Endothelial cell of umbilical vein (primary cell): ENCODE measurements around the gene P2RX1. TPM values are rescaled to one million over a fixed set of nuclear protein-coding genes. Genes with fewer than 3 reads are reported as not detected.

Experiments
- BruUV-seq: library from RNA; stranded (reverse); fragments of 400-500 nt; replicated peaks from 2 replicates; lab custom pipeline; 2021; lab: Mats Ljungman, UMichigan
- CTCF ChIA-PET: fragments of 300-600, 350-600 bp; sonication (Branson Sonifier 250); formaldehyde crosslinking; loops from one replicate; lab custom pipeline; 2021; ENCODE audit warnings: antibody characterized with exemption, inconsistent platforms; lab: Charles Lee
- POLR2A ChIA-PET: fragments of 300-600, 350-600 bp; sonication (Branson Sonifier 250); formaldehyde crosslinking; loops from one replicate; lab custom pipeline; 2021; ENCODE audit warnings: antibody characterized with exemption, inconsistent platforms; lab: Charles Lee
- DNase-seq: peaks from one replicate; pipeline ENCODE4 v3.0.0-alpha.2; 2011; ENCODE audit warnings: low read depth, low spot score
- FAIRE-seq: peaks from 2 replicates; lab custom pipeline; 2011; peaks lifted over from hg19 to GRCh38; lab: Jason Lieb, UNC
- H2AFZ ChIP-seq: 2 replicates; pipeline ENCODE4 v1.6.0; 2012; ENCODE audit warnings: low read depth, low read length, control low read depth, inconsistent platforms
- H3K27ac ChIP-seq: 2 replicates; pipeline ENCODE4 v1.5.1; 2011; ENCODE audit warnings: low read depth, mild to moderate bottlenecking, control low read depth, low read length, moderate library complexity; ENCODE audit not compliant: insufficient read depth
- H3K27me3 ChIP-seq, 2 experiments: 2 replicates each; pipeline versions ENCODE4 v1.6.0 to v1.6.1; 2011; ENCODE audit warnings: low read length in 2 of 2, mixed read lengths in 1 of 2; ENCODE audit not compliant: control insufficient read depth in 2 of 2, insufficient read depth in 2 of 2
- H3K36me3 ChIP-seq, 2 experiments: 2 replicates in 1 of 2; 3 replicates in 1 of 2; pipeline ENCODE4 v1.5.1; 2011; ENCODE audit warnings: low read length in 2 of 2, mild to moderate bottlenecking in 1 of 2, moderate library complexity in 1 of 2; ENCODE audit not compliant: control insufficient read depth in 2 of 2, insufficient read depth in 2 of 2; ENCODE audit errors: extremely low read depth in 1 of 2
- H3K4me1 ChIP-seq: 3 replicates; pipeline ENCODE4 v1.5.1; 2011; ENCODE audit warnings: mild to moderate bottlenecking, low read length; ENCODE audit not compliant: control insufficient read depth, insufficient read depth; ENCODE audit errors: extremely low read depth
- H3K4me2 ChIP-seq: 2 replicates; pipeline ENCODE4 v1.6.1; 2011; ENCODE audit warnings: low read length, control low read depth, mixed read lengths; ENCODE audit not compliant: insufficient read depth
- H3K4me3 ChIP-seq, 3 experiments: fragments of 200-600 bp in 1 of 3; sonication (generic), shearing (Covaris generic) in 1 of 3; replicated peaks in 1 of 3; 2 replicates each; pipeline ENCODE4 v1.5.1; 2011 to 2016; ENCODE audit warnings: control low read depth in 3 of 3, low read length in 3 of 3, mild to moderate bottlenecking in 2 of 3, inconsistent platforms in 1 of 3, low read depth in 1 of 3, moderate library complexity in 1 of 3; ENCODE audit not compliant: insufficient read depth in 1 of 3
- H3K79me2 ChIP-seq: 2 replicates; pipeline ENCODE4 v1.6.0; 2012; ENCODE audit warnings: low read length, inconsistent platforms; ENCODE audit not compliant: control insufficient read depth, insufficient read depth
- H3K9ac ChIP-seq: replicated peaks from 2 replicates; pipeline ENCODE3; 2011; ENCODE audit warnings: low read length, control low read depth; ENCODE audit not compliant: insufficient read depth; ENCODE audit errors: extremely low read depth
- H3K9me1 ChIP-seq: replicated peaks from 3 replicates; pipeline ENCODE4 v1.6.0; 2011; ENCODE audit warnings: mild to moderate bottlenecking, low read length; ENCODE audit not compliant: control insufficient read depth, insufficient read depth; ENCODE audit errors: extremely low read depth
- H3K9me3 ChIP-seq: replicated peaks from 2 replicates; pipeline ENCODE4 v1.5.1; 2012; ENCODE audit warnings: low read length, inconsistent platforms; ENCODE audit not compliant: control insufficient read depth, insufficient read depth
- H4K20me1 ChIP-seq: replicated peaks from 2 replicates; pipeline ENCODE3; 2011; ENCODE audit warnings: mild to moderate bottlenecking, low read length; ENCODE audit not compliant: control insufficient read depth, insufficient read depth; ENCODE audit errors: extremely low read depth
- EZH2 ChIP-seq: IDR thresholded peaks from 2 replicates; pipeline ENCODE4 v1.6.1; 2012; ENCODE audit warnings: borderline replicate concordance, low read depth, mild to moderate bottlenecking, moderate library complexity, low read length, inconsistent platforms; ENCODE audit not compliant: severe bottlenecking
- FOS ChIP-seq: IDR thresholded peaks from 2 replicates; pipeline ENCODE4 v1.6.1; 2011; ENCODE audit warnings: mild to moderate bottlenecking, low read length, moderate library complexity, borderline replicate concordance; ENCODE audit not compliant: insufficient read depth
- GATA2 ChIP-seq: IDR thresholded peaks from 2 replicates; pipeline ENCODE4 v1.7.0; 2011; ENCODE audit warnings: low read depth, mild to moderate bottlenecking, moderate library complexity, mixed read lengths, low read length; ENCODE audit not compliant: insufficient read length, insufficient read depth
- JUN ChIP-seq: IDR thresholded peaks from 2 replicates; pipeline ENCODE4 v1.6.1; 2011; ENCODE audit warnings: borderline replicate concordance, low read depth; ENCODE audit not compliant: insufficient read length, insufficient read depth
- MAX ChIP-seq: IDR thresholded peaks from 2 replicates; pipeline ENCODE4 v1.6.1; 2011; ENCODE audit not compliant: insufficient read depth, insufficient read length
- MYC ChIP-seq: IDR thresholded peaks from one replicate; pipeline ENCODE4 v1.6.1; 2011; ENCODE audit warnings: mild to moderate bottlenecking, low read depth, low read length
- POLR2A ChIP-seq: IDR thresholded peaks from 2 replicates; pipeline ENCODE4 v1.6.1; 2012; ENCODE audit warnings: low read depth, mild to moderate bottlenecking, control low read depth, low read length
- POLR2AphosphoS5 ChIP-seq: IDR thresholded peaks from 2 replicates; pipeline ENCODE4 v1.6.1; 2012; ENCODE audit warnings: low read depth, mild to moderate bottlenecking, control low read depth, low read length, moderate library complexity; ENCODE audit not compliant: insufficient read depth
- dilution Hi-C: fragments of 300-500 bp; cut with MboI; formaldehyde crosslinking; loops from one replicate; pipeline ENCODE4 v1.15.0; 2019; ENCODE audit warnings: low sequenced_read_pairs; ENCODE audit not compliant: extremely low pct_ligation_motif_present
- intact Hi-C: fragments of 100-400 bp; cut with micrococcal nuclease; formaldehyde crosslinking; loops from one replicate; pipeline ENCODE4 v1.10.0; 2022
- polyA plus RNA-seq, 4 experiments: library from polyadenylated mRNA; depleted of rRNA in 3 of 4; stranded (reverse) in 3 of 4; unstranded in 1 of 4; fragments of >200 nt; gene quantifications; 2 replicates each; pipeline versions ENCODE4 v1.2.1 to v1.2.3, GENCODE V29; 2011 to 2012; ENCODE audit warnings: missing spikeins in 1 of 4
- total RNA-seq: library from RNA; stranded (reverse); gene quantifications from 2 replicates; pipeline ENCODE4 v1.2.3, GENCODE V29; 2021
- TF ChIP-seq, protein P1 (sequence below), 2 donors: IDR thresholded peaks; 1 replicate in 1 of 2; 2 replicates in 1 of 2; pipeline ENCODE4 v1.5.1; 2011; ENCODE audit warnings: low read length in 2 of 2, mild to moderate bottlenecking in 2 of 2, moderate library complexity in 2 of 2, control low read depth in 1 of 2, inconsistent platforms in 1 of 2, low read depth in 1 of 2; ENCODE audit not compliant: insufficient read depth in 1 of 2; ENCODE audit errors: extremely low read depth in 1 of 2

The P2RX1 gene
- total and polyA plus RNA-seq, 2 donors (not counting 3 experiments of a cell fraction or from before 2014, with no cell fraction given): not detected

DNA sequence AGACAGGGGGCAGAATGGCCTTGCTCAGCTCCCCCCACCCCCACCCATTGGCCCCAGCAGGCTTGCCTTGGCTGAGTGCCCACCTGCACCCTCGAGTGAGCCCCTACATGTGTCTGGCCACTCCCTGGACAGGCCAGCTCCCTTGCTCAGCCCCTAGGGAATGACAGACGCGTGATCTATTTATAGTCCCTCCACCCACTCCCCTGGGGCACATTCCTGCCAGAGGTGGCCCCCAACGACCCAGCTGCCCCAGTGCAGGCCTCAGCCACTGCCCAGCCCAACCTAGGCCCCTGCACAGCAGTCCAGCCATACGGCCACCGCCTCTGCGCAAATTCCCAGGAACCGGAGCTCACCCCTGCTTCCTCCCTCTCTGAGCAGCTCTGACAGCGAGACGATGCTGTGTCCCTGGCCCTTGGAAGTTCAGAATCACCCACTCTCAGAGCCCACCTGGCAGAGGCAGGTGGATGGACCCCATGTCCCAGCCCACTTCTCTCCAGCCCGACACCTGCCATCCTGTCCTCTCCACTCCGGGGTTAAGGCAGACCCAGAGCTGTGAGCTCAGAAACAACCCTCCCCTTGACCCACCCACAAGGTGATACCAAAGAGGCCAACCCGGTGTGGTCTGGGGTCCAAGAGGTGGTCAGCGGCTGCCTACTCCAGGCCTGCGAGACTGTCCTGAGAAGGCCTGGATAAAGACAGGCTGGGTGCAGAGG lies 11.5 kb upstream of the P2RX1 start:
- Histone ChIP-seq H3K4me3 (no peak overlapping the region), H2AFZ (no peak overlapping the region), H3K79me2 (no peaks in the 10 kb centered on the region), H3K27me3 (no peaks in the 10 kb centered on the region), H3K9me3 (no peaks in the 10 kb centered on the region), H3K4me2 (no peak overlapping the region), H3K9me1 (no peaks in the 10 kb centered on the region), H3K4me1 (no peaks in the 10 kb centered on the region), H3K9ac (no peak overlapping the region), H3K27ac (no peak overlapping the region), H3K36me3 (no peaks in the 10 kb centered on the region), H4K20me1 (no peaks in the 10 kb centered on the region)
- no TSS peak for BruUV-seq
- ChIA-PET POLR2A (no interaction called here), CTCF (interaction anchor here (1.2 to 2.6 kb wide), 4 partner anchors 8 to 71 kb away, joined by 3 to 17 read pairs (median 4); no protein-coding TSS in a partner anchor)
- FAIRE-seq: no peak
- TF ChIP-seq FOS: no peak
- no peak for TF ChIP-seq JUN
- no peak for TF ChIP-seq POLR2AphosphoS5
- no peak for TF ChIP-seq GATA2
- TF ChIP-seq MYC: no peak
- no peak for TF ChIP-seq EZH2
- no peak for TF ChIP-seq POLR2A
- no peak for TF ChIP-seq MAX
- TF ChIP-seq, protein P1, sequence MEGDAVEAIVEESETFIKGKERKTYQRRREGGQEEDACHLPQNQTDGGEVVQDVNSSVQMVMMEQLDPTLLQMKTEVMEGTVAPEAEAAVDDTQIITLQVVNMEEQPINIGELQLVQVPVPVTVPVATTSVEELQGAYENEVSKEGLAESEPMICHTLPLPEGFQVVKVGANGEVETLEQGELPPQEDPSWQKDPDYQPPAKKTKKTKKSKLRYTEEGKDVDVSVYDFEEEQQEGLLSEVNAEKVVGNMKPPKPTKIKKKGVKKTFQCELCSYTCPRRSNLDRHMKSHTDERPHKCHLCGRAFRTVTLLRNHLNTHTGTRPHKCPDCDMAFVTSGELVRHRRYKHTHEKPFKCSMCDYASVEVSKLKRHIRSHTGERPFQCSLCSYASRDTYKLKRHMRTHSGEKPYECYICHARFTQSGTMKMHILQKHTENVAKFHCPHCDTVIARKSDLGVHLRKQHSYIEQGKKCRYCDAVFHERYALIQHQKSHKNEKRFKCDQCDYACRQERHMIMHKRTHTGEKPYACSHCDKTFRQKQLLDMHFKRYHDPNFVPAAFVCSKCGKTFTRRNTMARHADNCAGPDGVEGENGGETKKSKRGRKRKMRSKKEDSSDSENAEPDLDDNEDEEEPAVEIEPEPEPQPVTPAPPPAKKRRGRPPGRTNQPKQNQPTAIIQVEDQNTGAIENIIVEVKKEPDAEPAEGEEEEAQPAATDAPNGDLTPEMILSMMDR (IDR thresholded peaks at IDR 0.05; ENCODE audit: extremely low read depth in 1 of 2, insufficient read depth in 1 of 2, low read depth in 1 of 2, low read length in 2 of 2): no peak
- dilution Hi-C loops (no loop called here), intact Hi-C loops (no loop called here)
- no peak for DNase-seq
